Iris pigment epithelial cell (primary cell): ENCODE data around the gene PGAP1.
"Not testable (repeated sequence)": the region's sequence is repeated elsewhere in the genome, so short reads cannot be mapped to it uniquely, and the experiment has no call there.

Experiments used
- DNase-seq: peaks from one replicate; pipeline ENCODE4 v3.0.0-alpha.2; 2011; ENCODE audit warnings: low read depth

Gene PGAP1

GRCh38 chr2:196944570-196944969, 18.1 kb upstream of the PGAP1 start:
- DNase-seq: no peak

- no peak for DNase-seq
Measured at GRCh38 chr2:196941398-196942078, 15.0 kb upstream of the PGAP1 start.

GRCh38 chr2:196939371-196939770, 12.9 kb upstream of the PGAP1 start:
- peak; percentile 49 for DNase-seq

GRCh38 chr2:196935432-196935831, 8.9 kb upstream of the PGAP1 start:
- no peak for DNase-seq

GRCh38 chr2:196934672-196935071, 8.2 kb upstream of the PGAP1 start:
- no peak for DNase-seq

- no peak for DNase-seq
Measured at GRCh38 chr2:196931555-196931954, 5.0 kb upstream of the PGAP1 start.

GRCh38 chr2:196927376-196928225, 1.1 kb upstream of the PGAP1 start:
- DNase-seq: peak; percentile 88

- peak; percentile 24 for DNase-seq
Measured at GRCh38 chr2:196925768-196926561, 542 bp downstream of the PGAP1 start.

- DNase-seq: peak; percentile 30
Measured at GRCh38 chr2:196925051-196925767, 1.3 kb downstream of the PGAP1 start.

GRCh38 chr2:196924051-196924450, 2.5 kb downstream of the PGAP1 start:
- no peak for DNase-seq

GRCh38 chr2:196918927-196919326, 7.6 kb downstream of the PGAP1 start:
- no peak for DNase-seq

GRCh38 chr2:196917802-196918201, 8.7 kb downstream of the PGAP1 start:
- DNase-seq: no peak

- DNase-seq: no peak
Measured at GRCh38 chr2:196915507-196916189, 10.9 kb downstream of the PGAP1 start.

GRCh38 chr2:196914867-196915460, 11.5 kb downstream of the PGAP1 start:
- DNase-seq: no peak

GRCh38 chr2:196913691-196914090, 12.8 kb downstream of the PGAP1 start:
- DNase-seq: no peak

- not testable (repeated sequence) for DNase-seq
Measured at GRCh38 chr2:196905365-196905764, 21.1 kb downstream of the PGAP1 start.

- peak; percentile 31 for DNase-seq
Measured at GRCh38 chr2:196902828-196903227, 23.7 kb downstream of the PGAP1 start.

- DNase-seq: no peak
Measured at GRCh38 chr2:196900843-196901242, 25.7 kb downstream of the PGAP1 start.

GRCh38 chr2:196899976-196900375, 26.5 kb downstream of the PGAP1 start:
- no peak for DNase-seq

GRCh38 chr2:196891136-196891535, 35.4 kb downstream of the PGAP1 start:
- no peak for DNase-seq

- DNase-seq: no peak
Measured at GRCh38 chr2:196887431-196887830, 39.1 kb downstream of the PGAP1 start.
